Inflammatory macrophage treated with lipopolysaccharide for 1 hour (primary cell): Measurements from ENCODE around the gene MTPN.

ENCODE experiments used
- DNase-seq, 2 donors: peaks; one replicate each; pipeline ENCODE4 v3.0.0-alpha.2; 2020 to 2022

MTPN gene

DNA sequence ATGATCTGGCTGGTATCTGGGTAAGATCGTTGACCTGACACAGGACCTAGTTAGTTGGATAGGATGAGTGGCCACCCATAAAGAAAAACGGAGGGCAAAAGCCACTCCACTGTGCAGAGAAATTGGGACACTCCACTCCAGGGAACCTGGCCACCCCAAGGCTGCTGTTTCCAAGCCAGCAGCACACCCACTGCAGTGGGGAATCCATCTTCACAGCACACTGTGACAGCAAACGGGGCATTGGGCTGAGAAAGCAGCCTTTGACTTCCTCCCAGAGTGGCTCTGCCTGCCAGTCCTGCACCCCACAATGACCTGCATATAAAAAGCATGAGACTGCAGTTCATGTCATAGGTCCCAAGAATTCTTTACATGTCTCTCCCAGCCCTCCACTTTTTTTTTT, 52.9 kb downstream of the MTPN start:
- DNase-seq, result no peak

DNA sequence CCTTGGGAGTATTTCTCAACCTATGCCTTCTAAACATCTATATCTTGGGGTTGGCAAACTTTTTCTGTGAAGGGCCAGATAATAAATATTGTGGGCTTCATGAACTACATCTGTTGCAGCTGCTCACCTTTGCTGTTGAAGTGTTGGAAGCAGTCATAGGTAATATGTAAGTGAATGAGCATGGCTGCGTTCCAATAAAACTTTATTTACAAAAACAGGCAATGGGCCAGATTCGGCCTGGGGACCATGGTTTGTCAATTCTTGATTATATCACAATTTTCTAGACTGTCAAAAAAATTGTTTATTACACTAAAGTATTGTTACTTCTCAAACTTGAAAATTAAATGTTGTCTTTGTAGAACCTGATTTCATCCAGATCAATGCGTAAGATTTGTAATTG, 54.9 kb downstream of the MTPN start:
- DNase-seq, result no peak

DNA sequence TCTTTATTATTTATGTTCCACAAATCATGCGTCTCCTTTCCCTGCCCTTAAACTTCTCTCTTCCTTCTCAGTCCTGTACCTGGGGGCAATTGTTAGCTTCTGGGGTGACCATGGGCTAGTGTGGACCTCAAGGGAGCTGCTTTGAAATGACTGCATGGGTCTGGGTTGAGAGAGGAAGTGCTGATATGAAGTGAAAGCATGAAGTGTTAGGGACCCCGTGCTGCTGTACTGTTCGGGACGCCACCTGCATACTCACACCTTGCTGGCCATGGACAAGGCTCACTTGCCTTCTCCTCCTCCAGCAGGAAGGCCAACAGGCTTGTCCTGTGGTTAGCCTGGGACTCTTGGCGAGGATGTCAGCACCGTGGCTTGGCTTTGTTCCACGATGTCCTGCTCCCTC, 56.7 kb downstream of the MTPN start:
- DNase-seq, result no peak

DNA sequence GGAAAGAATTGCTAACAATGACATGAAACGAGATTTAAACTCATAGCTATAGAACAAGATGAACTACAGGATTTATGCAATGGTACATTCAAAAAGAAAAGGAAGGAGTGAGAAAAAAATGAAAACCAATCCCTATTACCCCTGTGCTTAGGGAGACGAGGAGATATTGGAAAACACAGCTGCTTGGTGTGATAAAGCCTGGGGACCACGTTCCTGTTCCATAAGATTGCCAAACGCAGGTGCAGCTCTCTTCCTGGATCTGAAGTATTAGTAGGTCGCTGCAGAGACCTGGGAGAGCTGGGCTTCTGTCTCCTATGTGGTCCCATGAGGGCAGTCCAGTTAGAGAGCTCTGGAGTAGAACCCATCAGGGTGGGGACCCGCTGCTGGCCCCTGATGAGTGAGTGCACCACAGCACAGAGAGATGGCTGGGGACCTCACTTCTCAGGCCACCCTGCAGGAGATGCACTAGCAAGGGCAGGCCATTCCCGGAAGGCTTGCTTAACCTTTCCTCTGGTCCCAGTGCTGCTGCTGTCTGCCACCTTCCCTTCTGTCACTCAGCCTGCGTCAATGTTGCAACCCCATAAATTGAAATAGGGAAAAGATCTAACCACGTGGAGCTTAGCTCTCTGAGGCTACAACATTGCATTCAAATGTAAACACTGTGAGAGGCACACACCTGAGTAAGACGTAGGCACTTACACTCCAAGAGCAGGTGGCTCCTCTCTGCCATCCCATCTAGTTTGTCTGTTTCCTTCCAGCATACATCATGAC, 57.9 kb downstream of the MTPN start:
- DNase-seq, result no peak

DNA sequence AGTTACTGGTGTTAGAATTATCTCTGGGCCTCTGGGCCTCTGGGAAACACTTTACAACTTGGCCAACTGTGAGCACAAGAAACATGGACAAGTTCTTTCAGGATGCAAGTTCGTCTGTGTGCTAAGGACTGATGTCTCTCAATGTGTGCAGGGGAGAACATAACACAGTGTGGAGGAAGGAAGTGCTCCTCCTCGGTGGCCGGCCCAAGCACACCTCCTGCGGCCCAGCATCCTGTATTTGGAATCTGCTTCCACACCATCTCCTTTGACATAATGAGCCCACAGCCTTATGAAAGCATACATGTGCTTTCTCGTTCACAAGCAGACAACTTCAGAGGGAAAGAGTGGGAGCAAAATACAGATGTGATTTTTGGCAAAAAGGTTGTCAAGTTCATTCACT, 59.0 kb downstream of the MTPN start:
- no peak for DNase-seq

DNA sequence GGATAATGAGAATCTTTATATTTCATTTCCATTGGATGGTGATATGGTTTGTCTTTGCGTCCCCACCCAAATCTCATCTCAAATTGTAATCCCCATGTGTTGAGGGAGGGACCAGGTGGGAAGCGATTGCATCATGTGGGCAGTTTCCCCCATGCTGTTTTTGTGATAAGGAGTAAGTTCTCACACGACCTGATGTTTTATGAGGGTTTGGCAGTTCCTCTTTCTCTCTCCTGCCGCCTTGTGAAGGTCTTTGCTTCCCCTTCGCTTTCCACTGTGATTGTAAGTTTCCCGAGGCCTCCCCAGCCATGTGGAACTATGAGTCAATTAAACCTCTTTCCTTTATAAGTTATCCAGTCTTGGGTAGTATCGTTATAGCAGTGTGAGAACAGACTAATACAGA, 59.4 kb downstream of the MTPN start:
- no peak for DNase-seq

DNA sequence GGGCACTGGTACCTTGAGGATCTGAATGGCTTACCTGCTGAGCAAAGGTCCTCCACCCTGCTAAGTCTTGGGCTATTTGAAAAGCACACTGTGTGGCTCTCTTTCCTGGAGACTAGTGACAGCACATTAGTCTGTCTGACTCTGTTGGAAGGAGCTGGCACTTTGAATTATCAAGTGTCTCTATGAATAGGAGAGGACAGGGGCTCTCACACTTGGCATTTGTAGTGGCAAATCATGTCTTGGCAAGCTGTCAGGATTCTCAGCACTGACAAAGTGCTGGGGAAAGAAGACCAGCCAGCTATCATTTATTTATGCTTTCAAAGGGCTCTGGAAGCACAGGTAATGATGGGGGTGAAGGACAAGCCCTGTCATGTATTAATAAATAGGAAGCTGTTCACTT, 62.8 kb downstream of the MTPN start:
- no peak for DNase-seq

DNA sequence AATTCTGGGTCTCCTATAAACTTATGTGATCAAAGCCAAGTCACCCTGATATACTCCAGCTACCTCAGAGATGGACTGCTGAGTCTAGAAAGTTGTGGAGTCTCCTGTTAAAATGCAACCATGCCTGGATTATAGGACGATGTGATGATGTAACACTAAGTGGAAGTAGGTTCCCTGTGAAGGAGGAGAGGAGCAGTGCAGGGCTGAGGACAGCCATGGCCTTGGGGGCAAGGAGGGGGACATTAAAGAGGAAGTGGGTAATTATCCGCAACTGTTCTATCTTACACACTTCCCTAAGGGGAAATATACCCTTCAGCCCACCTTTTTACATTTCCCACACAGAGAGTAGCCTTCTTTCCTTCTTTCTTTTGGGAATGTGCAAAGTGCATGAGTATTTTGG, 63.8 kb downstream of the MTPN start:
- DNase-seq, result no peak

DNA sequence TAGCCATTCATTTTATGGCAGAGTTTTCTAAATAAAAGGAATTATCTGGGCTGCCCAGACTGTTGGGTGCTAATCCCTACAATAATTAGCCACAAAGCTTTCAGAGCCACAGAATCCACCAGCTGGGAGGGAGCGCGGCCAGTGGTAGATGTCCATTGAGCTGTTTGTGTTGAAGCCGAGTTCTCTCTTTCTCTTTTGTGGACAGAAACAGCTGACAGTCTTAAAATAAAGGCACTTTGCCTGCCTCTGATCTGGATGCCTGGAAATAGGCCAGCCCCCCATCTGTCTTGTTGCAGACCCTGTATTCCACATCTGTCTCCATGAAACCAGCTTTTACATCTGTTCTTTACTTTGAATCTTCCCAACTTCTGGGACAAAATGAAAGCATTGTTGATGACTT, 66.1 kb downstream of the MTPN start:
- no peak for DNase-seq

DNA sequence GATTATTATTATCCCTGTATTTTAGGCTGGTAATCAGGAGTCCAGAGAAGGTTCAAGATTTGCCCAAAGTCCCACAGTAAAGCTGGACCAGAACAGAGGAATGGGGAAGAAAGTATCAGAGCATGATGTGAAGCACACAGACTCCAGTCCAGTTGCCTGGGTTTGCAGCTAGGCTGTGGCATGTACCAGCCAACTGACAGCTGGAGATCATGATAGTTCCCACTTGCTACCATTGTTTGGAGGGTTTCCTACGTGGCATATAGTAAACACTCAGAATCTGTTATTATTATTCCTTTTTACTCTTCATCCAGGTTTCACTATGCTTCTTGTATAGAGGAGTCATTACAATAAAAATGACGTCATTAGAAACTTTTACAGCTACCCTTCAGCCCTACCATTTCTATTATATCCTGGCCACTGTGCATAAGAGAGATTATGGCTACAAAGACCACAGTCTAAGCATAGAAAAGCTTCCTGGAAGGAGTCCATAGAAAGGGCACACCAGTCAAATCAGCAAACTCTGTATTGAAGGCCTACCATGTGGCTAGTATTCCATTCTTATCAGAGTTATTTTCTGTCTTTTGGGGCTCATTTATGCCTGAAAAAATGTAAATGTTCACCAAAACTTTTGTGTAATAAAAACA, 66.6 kb downstream of the MTPN start:
- no peak for DNase-seq

DNA sequence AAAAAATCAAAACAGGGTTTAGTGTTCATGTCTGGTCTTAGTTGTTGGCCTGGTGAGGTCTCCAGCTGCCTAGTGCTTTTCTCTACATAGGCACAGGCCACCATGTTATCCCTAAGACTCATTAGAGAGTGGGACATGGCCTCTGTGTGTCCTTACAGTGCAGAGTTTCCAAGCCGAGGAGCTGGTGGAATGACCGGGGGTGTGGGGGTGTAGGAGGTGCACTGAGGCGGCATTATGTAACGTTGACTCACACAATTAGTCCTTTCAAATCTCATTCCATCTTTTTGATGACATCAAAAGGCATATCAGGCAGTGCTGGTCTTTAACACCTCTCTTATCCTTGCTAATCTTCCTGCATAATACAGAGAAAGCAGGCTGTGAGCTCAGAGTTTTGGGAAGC, 71.3 kb downstream of the MTPN start:
- DNase-seq, result no peak

DNA sequence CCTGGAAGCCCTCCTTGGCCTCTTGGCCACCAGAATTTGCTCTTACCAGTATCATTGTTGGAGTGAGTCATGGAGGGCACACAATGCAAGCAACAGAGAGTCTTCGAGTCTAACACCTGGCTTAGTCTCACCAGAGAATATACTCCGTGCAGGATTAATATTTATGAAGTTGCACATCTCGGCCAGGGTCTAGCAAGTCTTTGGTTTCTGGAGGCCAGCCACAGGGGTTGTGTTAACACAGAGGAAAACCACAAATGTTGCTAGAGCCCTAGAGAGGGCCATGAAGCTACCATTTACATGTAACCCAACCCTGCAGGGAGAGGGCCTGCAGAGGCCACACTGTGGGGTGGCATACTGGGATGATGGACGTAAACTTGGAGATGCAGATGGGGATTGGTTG, 71.8 kb downstream of the MTPN start:
- DNase-seq, result no peak

DNA sequence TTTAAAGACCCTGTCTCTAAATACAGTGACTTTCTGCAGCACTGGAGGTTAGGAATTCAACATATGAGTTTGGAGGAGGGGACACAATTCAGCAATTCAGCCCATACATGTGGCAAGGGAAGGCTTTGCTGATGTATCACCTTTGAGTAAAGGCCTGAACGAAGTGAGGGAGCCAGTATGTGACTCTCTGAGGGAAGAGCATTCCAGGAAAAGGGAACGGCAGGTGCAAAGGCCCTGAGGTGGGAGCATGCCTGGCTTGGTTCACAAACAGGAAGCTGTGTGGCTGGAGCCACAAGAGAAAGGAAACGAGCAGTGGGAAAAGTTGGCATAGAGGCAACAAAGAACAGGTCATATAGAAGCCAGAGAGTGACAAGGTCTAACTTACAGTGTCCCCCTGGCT, 72.9 kb downstream of the MTPN start:
- DNase-seq, result no peak

DNA sequence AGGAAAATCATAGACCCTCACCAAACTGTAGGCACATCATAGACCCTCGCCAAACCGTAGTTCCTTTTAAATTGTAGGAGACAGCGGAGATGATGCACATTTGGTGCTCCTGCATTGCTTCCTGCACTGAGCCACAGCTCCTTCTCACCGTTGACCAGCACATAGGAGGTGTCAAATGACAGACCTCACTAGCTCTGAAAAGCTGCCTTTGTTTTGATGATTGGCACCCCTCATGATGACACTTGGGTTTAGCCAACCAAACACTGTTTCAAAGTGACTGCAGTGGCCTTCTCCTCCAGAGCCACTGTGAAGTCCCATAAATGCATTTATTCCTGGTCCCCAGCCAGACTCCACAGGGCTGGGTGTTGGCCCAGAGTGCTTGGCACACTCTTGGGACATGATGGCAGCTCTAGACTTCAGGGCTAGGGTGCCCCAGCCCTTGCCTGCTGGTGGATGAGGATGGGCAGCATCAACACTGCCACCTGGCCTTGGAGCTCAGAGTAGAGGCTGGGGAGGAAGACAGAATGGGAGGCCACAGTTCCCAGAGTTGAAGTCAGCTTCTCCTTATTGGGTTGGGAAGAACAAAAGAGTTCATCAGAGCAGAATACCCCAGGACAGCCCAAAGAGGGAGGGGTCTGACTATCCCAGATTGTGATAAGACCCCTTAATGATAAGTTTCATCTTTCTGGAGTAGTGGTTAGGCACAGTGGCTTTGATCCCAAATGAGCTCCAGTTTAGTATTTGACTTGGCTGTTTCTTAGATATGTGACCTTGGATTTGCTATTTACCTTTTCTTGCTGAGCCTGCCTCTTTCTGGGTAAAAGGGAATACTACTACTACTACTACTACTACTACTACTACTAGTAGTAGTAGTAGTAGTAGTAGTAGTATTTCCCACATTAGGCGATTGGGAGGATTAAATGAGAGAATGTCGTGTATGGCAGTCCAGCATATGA, 75.3 kb downstream of the MTPN start:
- no peak for DNase-seq

DNA sequence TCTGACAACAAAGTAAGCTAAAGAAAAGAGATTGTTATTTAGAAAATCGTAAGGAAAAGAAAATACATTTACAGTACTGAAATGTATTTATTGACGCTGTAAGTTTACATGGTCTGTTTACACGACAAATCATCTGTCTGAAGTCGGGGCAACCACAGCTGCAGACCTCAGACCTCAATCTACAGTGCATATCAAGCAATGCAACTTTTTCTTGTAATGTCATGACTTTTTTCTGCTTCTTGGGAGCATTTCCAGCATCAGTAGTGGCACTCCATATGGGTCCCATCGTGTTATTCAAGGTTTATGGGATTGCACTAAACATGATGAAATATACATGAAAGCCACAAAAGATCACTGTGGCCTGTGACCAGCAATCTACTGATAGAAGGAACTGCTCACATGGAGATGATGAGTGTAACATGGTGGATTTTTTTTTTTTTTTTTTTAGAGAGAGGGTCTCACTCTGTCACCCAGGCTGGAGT, 77.1 kb downstream of the MTPN start:
- no peak for DNase-seq

DNA sequence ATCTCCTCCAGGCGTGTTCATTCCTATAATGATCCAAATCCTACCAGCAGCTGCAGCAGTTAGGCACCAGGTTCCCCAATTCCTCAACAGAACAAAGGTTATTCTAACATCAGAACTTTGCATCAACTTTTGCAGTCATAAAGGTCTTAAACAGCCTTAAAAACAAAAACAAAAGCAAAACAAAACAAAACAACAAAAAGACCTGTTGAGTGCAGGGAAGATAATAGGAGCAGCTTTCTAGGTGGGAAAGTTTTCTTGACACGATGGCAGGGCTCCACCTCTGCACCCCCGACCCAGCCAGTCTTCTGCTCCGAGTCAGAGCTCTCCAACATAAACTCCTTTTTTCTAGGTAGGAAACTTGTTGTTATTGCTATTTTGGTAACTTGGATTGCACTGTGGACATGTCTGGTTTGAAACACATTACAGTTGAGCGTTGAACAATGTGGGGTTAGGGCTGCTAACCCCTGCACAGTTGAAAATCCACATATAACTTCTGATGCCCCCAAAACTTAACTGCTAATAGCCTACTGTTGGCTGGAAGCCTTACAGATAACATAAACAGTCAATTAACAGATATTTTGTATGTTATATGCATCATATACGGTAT, 77.6 kb downstream of the MTPN start:
- peak in 1 of 2 donors; percentile 15 for DNase-seq

DNA sequence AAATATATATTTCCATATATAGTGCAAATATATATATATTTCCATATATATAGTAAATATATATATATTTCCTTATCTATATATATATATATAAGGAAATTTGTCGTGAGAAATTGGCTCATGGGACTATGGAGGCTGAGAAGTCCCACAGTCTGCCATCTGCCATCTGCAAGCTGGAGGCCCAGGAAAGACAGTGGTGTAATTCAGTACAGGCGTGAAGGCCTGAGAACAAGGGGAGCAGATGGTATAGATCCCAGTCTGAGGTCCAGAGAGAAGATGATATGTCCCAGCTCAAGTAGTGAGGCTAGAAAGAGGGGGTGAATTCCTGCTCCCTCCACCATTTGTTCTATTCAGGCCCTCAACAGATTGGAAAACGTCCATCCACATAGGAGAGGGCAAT, 78.9 kb downstream of the MTPN start:
- no peak for DNase-seq

DNA sequence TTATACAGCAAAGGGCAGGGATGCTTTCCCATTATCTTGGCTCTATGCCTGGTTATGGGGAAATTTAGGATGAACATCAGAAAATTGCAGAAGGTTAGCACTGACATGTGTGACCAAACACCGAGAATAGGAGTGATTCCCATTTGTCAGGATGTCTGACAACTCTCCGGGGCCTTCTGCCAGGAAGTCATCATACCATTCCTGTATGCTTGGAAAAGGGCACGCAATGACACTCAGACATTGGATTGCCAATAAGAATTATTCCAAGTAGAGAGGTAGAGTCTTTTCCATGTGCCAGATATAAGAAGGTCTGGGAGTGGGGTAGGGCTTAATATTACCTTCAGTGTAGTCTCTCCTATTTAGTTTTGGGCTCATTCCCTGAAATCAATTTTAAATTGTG, 82.3 kb downstream of the MTPN start:
- no peak for DNase-seq

DNA sequence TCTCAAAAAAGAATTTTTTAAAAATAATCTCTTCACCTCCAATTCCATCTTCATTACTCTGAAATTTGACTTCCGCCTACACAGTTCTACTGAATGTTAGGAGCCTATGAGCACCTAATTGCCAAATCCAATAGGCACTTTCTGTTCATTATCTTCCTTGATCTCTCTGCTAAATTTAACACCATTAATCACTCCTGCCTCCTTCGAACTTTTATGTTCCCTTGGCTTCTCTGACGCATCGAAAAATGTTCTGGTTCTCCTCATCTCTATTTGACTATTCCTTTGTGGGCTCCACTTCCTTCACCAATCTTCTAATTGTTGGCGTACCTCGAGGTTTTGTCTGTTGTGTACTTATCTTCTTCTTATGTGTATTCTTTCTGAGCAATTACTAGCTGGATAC, 87.3 kb downstream of the MTPN start:
- no peak for DNase-seq

DNA sequence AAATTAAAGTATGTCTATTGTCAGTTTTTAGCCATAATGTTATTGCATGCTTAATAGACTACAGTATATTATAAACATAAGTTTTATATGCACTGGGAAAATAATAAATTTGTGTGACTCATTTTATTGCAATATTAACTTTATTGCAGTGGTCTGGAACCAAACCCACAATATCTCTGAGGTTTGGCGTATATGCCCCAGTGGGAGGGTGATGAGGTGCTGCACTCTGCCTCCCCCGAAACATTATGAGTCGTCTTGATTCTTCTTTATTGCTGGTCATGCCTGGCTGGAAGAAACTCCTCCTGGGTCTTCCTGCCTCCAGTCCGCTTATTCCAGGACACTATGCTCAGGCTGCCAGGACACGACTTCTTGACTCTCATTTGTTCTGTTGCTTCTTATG, 88.4 kb downstream of the MTPN start:
- no peak for DNase-seq

DNA sequence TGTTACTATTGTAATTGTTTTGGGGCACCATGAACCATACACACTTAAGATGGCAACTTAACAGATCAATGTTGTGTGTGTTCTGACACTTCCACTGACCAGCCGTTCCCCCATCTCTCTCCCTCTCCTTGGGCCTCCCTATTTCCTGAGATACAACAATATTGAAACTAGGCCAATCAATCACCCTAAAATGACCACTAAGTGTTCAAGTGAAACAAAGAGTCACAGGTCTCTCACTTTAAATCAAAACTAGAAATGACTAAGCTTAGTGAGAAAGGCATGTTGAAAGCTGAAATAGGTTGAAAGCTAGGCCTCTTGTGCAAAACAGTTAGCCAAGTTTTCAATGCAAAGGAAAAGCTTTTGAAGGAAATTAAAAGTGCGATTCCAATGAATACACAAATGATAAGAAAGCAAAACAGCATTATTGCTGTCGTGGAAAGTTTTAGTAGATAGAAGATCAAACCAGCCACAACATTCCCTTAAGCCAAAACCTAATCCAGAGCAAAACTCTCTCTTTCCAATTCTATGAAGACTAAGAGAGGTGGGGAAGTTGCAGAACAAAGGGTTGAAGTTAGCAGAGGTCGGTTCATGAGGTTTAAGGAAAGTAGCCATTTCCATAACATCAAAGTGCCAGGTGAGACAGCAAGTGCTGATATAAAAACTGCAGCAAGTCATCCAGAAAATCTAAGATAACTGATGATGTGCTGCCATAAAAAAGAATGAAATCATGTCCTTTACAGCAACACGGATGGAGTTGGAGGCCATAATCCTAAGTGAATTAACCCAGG, 90.6 kb downstream of the MTPN start:
- no peak for DNase-seq

DNA sequence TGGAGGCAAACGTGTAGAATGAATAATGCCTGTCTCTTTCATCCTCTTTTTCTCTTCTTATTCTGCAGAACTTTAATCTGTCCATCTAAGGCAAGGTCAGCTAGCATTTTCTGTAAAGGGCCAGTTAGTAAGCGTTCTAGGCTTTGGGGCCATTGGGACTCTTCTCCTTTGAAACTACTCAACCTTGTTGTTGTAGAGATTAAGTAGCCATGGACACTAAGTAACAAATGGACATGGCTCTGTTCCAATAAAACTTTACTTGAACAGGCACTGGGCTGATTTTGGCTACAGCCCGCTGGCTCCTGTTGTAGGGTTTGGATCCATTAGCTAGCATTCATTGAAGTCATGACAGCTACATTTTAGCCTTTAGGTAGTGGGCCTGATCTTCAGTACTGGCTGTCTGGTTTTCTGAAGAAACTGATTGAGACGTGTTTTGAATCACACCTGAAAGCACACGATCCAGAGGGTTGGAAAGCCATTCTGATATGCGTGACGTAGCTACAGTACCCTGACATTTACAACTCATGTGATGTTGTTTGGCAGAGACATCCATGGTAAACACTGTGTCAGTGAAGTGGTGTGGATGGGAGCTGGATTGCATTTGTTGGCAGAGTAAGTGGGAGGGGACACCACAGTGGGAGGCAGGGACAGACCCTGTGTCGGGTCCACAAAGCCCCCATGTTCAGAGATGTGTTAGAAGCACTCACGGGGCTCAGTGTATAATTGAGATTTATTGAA, 92.5 kb downstream of the MTPN start:
- DNase-seq, result no peak
